H1 (cell line): ENCODE measurements around the gene TRIM9.

Experiments
- BCL11A ChIP-seq, 2 experiments: IDR thresholded peaks; one replicate each; pipeline ENCODE4 v1.6.1; 2011; ENCODE audit warnings: low read depth in 2 of 2, low read length in 2 of 2, mild to moderate bottlenecking in 2 of 2
- CEBPB ChIP-seq: IDR thresholded peaks from 2 replicates; pipeline ENCODE4 v1.6.1; 2012; ENCODE audit warnings: low read depth, low read length
- EGR1 ChIP-seq: IDR thresholded peaks from 2 replicates; pipeline ENCODE4 v1.6.1; 2011; ENCODE audit warnings: low read depth, low read length, borderline replicate concordance
- POLR2A ChIP-seq, 2 experiments: IDR thresholded peaks; 1 replicate in 1 of 2; 2 replicates in 1 of 2; pipeline ENCODE4 v1.6.1; 2011; ENCODE audit warnings: low read depth in 2 of 2, low read length in 2 of 2, mild to moderate bottlenecking in 2 of 2; ENCODE audit errors: control extremely low read depth in 1 of 2
- POLR2AphosphoS5 ChIP-seq: IDR thresholded peaks from 2 replicates; pipeline ENCODE4 v1.6.1; 2011; ENCODE audit warnings: low read depth, low read length
- RFX5 ChIP-seq: IDR thresholded peaks from 2 replicates; pipeline ENCODE4 v1.6.1; 2011; ENCODE audit warnings: low read depth, low read length, improper control_type of control experiment, borderline replicate concordance
- TAF7 ChIP-seq: optimal IDR thresholded peaks from 2 replicates; pipeline ENCODE3; 2011; ENCODE audit warnings: low read depth, mild to moderate bottlenecking, inconsistent platforms, low read length, moderate library complexity, borderline replicate concordance
- YY1 ChIP-seq: IDR thresholded peaks from 2 replicates; pipeline ENCODE4 v1.6.1; 2011; ENCODE audit warnings: low read depth, mild to moderate bottlenecking, low read length
- ZNF274 ChIP-seq: IDR thresholded peaks from 2 replicates; pipeline ENCODE4 v1.7.0; 2012; ENCODE audit warnings: low read length, borderline replicate concordance; ENCODE audit errors: extremely low read depth
- TF ChIP-seq, protein P1 (sequence below), 3 experiments: IDR thresholded peaks; 1 replicate in 2 of 3; 2 replicates in 1 of 3; pipeline versions ENCODE4 v1.5.1 to v1.6.1; 2011; ENCODE audit warnings: low read length in 3 of 3, mild to moderate bottlenecking in 3 of 3, inconsistent platforms in 2 of 3, low read depth in 1 of 3, moderate library complexity in 1 of 3; ENCODE audit not compliant: insufficient read depth in 1 of 3; ENCODE audit errors: control extremely low read depth in 1 of 3

- TF ChIP-seq RFX5 (no peak), EGR1 (no peak), TAF7 (peak; percentile 21), YY1 (no peak), BCL11A (IDR thresholded peaks at IDR 0.05; ENCODE audit: low read depth in 2 of 2, low read length in 2 of 2) (no peak), POLR2A (IDR thresholded peaks at IDR 0.05; ENCODE audit: control extremely low read depth in 1 of 2, low read depth in 2 of 2, low read length in 2 of 2) (no peak; a peak in 2 of 3 replicates), CEBPB (no peak), POLR2AphosphoS5 (no peak), ZNF274 (no peak)
- TF ChIP-seq, protein P1, sequence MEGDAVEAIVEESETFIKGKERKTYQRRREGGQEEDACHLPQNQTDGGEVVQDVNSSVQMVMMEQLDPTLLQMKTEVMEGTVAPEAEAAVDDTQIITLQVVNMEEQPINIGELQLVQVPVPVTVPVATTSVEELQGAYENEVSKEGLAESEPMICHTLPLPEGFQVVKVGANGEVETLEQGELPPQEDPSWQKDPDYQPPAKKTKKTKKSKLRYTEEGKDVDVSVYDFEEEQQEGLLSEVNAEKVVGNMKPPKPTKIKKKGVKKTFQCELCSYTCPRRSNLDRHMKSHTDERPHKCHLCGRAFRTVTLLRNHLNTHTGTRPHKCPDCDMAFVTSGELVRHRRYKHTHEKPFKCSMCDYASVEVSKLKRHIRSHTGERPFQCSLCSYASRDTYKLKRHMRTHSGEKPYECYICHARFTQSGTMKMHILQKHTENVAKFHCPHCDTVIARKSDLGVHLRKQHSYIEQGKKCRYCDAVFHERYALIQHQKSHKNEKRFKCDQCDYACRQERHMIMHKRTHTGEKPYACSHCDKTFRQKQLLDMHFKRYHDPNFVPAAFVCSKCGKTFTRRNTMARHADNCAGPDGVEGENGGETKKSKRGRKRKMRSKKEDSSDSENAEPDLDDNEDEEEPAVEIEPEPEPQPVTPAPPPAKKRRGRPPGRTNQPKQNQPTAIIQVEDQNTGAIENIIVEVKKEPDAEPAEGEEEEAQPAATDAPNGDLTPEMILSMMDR (IDR thresholded peaks at IDR 0.05; ENCODE audit: control extremely low read depth in 1 of 3, insufficient read depth in 1 of 3, low read depth in 1 of 3, low read length in 3 of 3): 0 out of 4 replicates have a peak, but pooled peaks of 1 of the 3 experiments have one; percentile 3
Observed at GRCh38 chr14:50943943-50944646, 150.8 kb downstream of the TRIM9 start, which contains the start of gene PYGL.
